GM19043 (cell line): ENCODE measurements around the gene CCDC71L.
"Not testable (repeated sequence)": the region's sequence is repeated elsewhere in the genome, so short reads cannot be mapped to it uniquely, and the experiment has no call there.

Experiments
- ATAC-seq: cut with Tn5 transposase; IDR thresholded peaks from one replicate; pipeline ENCODE4 v1.9.1; 2021; ENCODE audit warnings: low read depth; ENCODE audit not compliant: unreplicated experiment

Gene CCDC71L

DNA sequence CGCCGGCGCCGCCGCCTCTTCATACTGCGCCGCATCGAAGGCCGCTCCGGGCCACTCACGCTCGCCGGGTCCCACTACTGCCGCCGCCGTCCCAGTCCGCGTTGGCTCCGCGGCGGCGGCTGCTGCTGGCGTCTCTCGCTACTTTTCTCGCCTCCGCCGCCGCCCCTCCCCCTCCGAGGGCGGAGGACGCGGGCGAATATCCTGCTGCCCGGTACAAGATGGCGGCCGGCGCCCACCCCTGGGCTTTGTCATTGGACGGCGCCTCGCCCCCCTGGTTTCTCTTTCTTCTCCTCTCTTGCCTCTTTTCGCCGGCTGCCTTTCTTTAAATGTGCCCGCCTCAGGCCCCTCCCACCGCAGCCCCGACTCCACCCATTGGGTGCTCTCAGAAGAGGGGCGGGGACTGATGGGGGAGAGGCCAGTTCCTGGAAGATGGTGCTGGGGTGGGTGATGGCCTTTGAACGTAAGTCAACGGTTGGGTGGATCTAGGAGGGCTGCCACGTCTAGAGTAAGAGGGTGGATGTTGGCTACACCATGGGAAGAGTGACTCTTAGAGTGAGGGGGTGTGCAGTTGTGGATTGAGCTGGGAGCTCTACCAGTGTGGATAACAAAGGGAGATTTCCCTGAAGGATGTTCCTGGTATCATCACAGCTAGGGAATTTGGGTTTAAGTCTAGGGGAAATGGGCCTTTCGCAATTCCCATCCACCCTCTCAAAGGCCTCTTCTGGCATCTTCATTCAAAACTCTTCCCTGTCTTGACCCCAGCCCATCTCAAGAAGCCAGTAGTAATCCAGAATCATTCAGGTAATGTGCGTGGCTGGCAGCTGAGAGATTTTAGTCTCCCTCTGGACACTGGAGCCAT is at the start of gene CCDC71L:
Gene CCDC71L (minus strand): TSS at position 297 of the 859 bp plus-strand sequence. CDS start 262 bp downstream, at position 35.
- peak; percentile 61 for ATAC-seq

- not testable (repeated sequence) for ATAC-seq
Observed at GRCh38 chr7:106709604-106710003, 48.6 kb upstream of the CCDC71L start.

DNA sequence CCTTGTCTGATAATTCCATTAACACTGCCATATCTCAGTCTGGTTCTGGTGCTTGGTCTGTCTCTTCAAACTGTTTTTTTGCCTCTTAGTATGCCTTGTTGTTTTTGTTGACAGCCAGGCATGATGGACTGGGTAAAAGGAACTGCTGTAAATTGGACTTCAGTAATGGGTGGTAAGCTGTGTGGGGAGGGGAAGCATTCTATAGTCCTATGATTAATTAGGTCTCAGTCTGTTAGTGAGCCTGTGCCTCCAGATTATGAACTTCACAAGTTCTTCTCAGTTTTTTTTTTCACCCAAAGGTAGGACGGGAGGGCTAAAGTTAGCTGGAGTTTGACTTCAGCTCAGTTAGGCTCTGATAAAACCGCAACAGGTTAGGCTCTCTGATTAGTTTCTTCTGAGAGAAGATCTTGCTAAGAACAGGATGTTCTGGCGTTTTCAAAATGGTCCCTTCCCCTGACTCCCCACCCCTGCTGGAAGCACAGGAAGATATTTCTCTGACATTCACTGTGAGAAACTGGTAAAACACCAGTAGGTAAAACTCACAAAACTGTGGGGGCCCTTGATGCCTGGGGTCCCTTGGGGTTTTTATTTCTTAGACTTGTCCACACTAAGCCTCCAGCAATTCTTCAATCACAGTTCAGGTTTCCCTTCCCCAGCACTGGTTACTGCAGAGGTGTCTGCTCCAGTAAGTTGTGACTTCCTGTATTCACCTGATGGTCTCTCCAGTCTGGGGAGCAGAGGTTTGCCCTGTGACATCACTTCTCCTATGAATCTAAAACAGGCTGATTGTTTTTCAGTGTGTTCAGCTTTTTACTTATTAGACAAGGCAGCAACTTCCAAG is 43.3 kb upstream of the CCDC71L start:
- ATAC-seq: no peak

GRCh38 chr7:106693677-106694353 is 32.9 kb upstream of the CCDC71L start:
- no peak for ATAC-seq

- no peak for ATAC-seq
Observed at GRCh38 chr7:106692450-106693051, 31.6 kb upstream of the CCDC71L start.

- ATAC-seq: not testable (repeated sequence)
Observed at GRCh38 chr7:106688161-106688560, 27.2 kb upstream of the CCDC71L start.

GRCh38 chr7:106683941-106684340 is 23.0 kb upstream of the CCDC71L start:
- ATAC-seq: no peak

- ATAC-seq: no peak
Observed at GRCh38 chr7:106681815-106682495, 21.0 kb upstream of the CCDC71L start.

DNA sequence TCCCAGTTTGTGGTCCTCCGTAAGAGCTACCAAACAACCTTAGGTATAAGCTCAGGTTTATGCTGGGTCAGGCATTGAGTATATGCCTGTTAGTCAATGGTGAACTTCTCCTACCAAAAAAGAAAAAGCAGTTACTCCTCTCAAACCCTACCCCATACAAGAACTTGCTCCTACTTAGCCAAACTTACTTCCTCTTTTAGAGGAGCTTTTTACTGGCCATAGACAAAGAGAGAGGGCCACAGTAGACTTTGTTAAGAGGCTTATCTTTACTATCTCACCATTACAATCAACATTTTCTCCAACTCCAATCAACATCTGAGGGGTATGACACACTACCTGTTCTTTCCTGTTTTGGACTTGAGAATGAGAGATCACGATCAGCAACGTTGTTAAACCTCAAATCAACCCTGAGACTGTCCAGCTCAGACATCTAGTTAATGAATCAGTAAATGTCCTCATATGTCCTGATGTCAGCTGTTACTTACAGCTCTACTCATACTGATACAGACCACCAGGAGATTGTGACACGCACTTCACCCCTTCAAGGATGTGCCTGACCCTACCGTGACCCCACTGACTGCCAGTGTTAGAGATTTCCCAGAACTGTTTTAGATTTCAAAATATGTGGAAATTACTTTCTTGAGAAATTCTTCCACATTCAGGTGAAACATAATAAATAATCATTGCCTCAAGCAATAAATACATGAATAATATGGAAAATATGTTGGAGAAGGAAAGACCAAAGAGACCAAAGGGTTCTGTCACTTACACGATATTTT is 18.4 kb upstream of the CCDC71L start:
- peak; percentile 83 for ATAC-seq

DNA sequence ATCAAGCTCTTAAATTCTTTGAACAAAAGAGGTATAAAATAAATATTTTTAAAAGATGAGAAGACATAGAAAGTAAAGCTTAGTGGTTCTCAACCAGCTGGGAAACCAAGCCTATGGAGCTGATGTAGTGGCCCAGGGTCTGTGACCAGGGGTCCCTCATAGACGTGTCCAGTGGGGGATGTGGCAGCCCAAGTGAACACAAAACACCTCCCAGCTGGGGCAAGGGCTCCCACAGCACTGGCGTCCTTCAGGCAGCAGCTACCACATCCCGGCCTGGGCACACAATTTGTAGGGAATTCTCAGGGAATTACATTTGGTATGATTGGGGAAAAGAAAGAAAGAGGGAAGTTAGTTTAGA is 17.8 kb upstream of the CCDC71L start:
- no peak for ATAC-seq

GRCh38 chr7:106676506-106676905 is 15.5 kb upstream of the CCDC71L start:
- ATAC-seq: not testable (repeated sequence)

DNA sequence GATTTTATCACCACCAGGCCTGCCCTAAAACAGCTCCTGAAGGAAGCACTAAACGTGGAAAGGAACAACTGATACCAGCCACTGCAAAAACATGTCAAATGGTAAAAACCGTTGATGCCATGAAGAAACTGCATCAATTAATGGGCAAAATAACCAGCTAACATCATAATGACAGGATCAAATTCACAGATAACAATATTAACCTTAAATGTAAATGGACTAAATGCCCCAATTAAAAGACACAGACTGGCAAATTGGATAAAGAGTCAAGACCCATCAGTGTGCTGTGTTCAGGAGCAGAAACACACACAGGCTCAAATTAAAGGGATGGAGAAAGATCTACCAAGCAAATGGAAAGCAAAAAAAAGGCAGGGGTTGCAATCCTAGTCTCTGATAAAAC is 12.7 kb upstream of the CCDC71L start:
- ATAC-seq: not testable (repeated sequence)

DNA sequence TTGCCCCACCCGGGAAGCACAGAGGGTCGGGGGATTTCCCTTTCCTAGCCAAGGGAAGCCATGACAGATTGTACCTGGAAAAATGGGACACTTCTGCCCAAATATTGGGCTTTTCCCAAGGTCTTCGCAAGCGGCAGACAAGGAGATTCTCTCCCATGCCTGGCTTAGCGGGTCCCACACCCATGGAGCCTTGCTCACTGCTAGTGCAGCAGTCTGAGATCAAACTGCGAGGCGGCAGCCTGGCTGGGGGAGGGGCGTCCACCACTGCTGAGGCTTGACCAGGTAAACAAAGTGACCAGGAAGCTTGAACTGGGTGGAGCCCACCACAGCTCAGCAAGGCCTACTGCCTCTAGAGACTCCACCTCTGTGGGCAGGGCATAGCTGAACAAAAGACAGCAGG is 11.0 kb upstream of the CCDC71L start:
- ATAC-seq: not testable (repeated sequence)

GRCh38 chr7:106671160-106671559 is 10.2 kb upstream of the CCDC71L start:
- ATAC-seq: no peak

- no peak for ATAC-seq
Observed at GRCh38 chr7:106668861-106669524, 8.0 kb upstream of the CCDC71L start.

DNA sequence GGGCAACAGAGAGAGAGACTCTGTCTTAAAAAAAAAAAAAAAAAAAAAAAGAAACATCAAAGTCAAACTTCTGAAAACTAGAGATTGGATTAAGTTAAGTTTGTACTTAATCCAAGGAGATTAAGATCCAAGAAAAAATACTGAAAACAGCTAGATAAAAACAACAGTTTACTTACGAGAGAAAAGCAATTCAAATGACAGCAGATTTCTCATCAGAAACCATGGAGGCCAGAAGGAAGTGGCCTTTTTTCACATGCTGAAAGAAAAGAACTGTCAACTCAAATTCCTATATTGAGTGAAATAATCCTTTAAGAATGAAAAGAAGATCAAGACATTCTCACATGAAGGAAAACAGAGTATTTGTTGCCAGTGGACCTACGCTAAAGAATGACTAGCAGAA is 5.4 kb upstream of the CCDC71L start:
- no peak for ATAC-seq

DNA sequence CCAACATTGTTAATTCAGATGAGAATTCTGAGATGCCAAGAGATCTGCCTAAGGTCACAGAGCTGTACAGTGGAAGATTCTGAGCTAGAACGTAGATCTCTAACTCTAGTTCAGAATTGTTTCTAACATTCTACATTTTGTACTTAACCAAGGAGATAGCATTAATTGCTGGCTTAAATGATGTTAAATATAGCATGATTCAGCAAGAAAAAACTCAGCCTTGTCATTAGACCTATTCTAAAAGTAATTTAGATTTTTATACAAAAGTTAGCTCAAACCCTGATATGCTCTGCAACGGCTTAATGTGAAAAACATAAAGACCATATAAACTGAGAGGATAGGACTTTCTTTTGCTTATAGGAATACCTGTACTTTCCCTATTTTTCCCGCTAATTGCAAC is 3.4 kb upstream of the CCDC71L start:
- ATAC-seq: no peak

- peak; percentile 54 for ATAC-seq
Observed at GRCh38 chr7:106659963-106660861, 746 bp downstream of the CCDC71L start.
